Right lobe of liver (tissue), 6 donors: ENCODE data around the gene LGALS3BP. TPM values are rescaled to one million over a fixed set of nuclear protein-coding genes. Genes with fewer than 3 reads are reported as not detected.

Source experiments
- ATAC-seq, 4 donors: fragments of 200-7000 bp; cut with Tn5 transposase; one replicate each; pipeline ENCODE4 v1.9.1; 2020; ENCODE audit warnings: mild to moderate bottlenecking in 4 of 4, moderate library complexity in 4 of 4
- DNase-seq, 3 donors: peaks; one replicate each; pipeline ENCODE4 v3.0.0-alpha.2; 2020
- H3K27ac ChIP-seq, 3 donors: fragments of 200-600 bp; one replicate each; pipeline ENCODE4 v1.8.0; 2022
- H3K27me3 ChIP-seq, 2 donors: fragments of 200-600 bp; one replicate each; pipeline ENCODE4 v1.8.0; 2022
- H3K36me3 ChIP-seq, 4 donors: fragments of 200-600 bp; sonication (generic) in 1 of 4; one replicate each; pipeline versions ENCODE4 v1.5.1 to v1.8.0; 2017 to 2022; ENCODE audit warnings: control low read depth in 1 of 4
- H3K4me1 ChIP-seq, 4 donors: fragments of 200-600 bp; sonication (generic) in 1 of 4; one replicate each; pipeline versions ENCODE4 v1.5.1 to v1.8.0; 2017 to 2022; ENCODE audit warnings: control low read depth in 1 of 4
- H3K4me3 ChIP-seq, 3 donors: fragments of 200-600 bp; one replicate each; pipeline ENCODE4 v1.8.0; 2022
- H3K9me3 ChIP-seq, 4 donors: fragments of 200-600 bp; sonication (generic) in 1 of 4; one replicate each; pipeline versions ENCODE4 v1.5.1 to v1.8.0; 2017 to 2022; ENCODE audit warnings: control low read depth in 1 of 4
- CTCF ChIP-seq, 4 donors: fragments of 200-600 bp in 3 of 4; fragments of 450-650 bp in 1 of 4; IDR thresholded peaks; one replicate each; pipeline versions ENCODE4 v1.5.1 to v1.8.0; 2016 to 2022; ENCODE audit warnings: antibody characterized with exemption in 4 of 4, mild to moderate bottlenecking in 2 of 4
- POLR2A ChIP-seq: fragments of 450-650 bp; IDR thresholded peaks from one replicate; pipeline ENCODE4 v1.6.1; 2017; ENCODE audit warnings: antibody characterized with exemption, mild to moderate bottlenecking
- whole genome bisulfite sequencing: methylation state at CpG from one replicate; pipeline ENCODE4 v1.1.6; 2018; ENCODE audit warnings: low coverage, low lambda C conversion rate; ENCODE audit not compliant: insufficient coverage; ENCODE audit errors: missing lambda C conversion rate; 5-methylcytosine and 5-hydroxymethylcytosine counted together
- intact Hi-C, 2 donors: fragments of 100-400 bp; cut with DNase I; formaldehyde crosslinking; loops; one replicate each; pipeline versions ENCODE4 v1.11.2 to v1.14.1; 2022
- long read RNA-seq: library from polyadenylated mRNA; unstranded; transcript quantifications from one replicate; pipeline ENCODE4 v2.0.0, GENCODE V29; 2019
- total RNA-seq, 6 experiments: library from RNA; depleted of rRNA in 2 of 6; stranded (reverse); fragments of >200 nt in 2 of 6; fragmentation: NEBNext Ultra II Directional in 3 of 6; extraction: Animal tissue kit (Norgen Biotek cat#: 25700) in 3 of 6; gene quantifications; one replicate each; pipeline versions ENCODE4 v1.1.0 to v1.2.4, GENCODE V29; 2016 to 2023
- donor health status: DM: no; HTN: yes; CAD: no.
- donor health status: DM: no; HTN: no; CAD: no.
- donor health status: DM: no; HTN: no; CAD: no.
- donor health status: DM: no; HTN: yes; CAD: no.
- donor health status: DM: no; HTN: yes; CAD: no.

The LGALS3BP gene
- 100 to 1,000 TPM in 4 of 6 experiments, 10 to 100 TPM in 2; 82.8 to 257 (median 121) TPM for total RNA-seq
- long read RNA-seq, transcript LGALS3BP-201 (6 exons, 2,405 nt), result major isoform, 17 of 21 reads
- long read RNA-seq, partial matches to known transcripts, result 0 of 21 reads
- long read RNA-seq, other reads (novel, unspliced or antisense), result 4 of 21 reads

- Histone ChIP-seq H3K4me1 (peaks cover 0 to 18% (median 5%) of the 10 kb centered on the region in 4 donors), H3K27ac (no peak within 1 kb of the TSS), H3K27me3 (no peaks in the 10 kb centered on the region), H3K36me3 (no peaks in the 10 kb centered on the region), H3K4me3 (peak within 1 kb of the TSS; percentile 26 to 53 (median 46)), H3K9me3 (no peaks in the 10 kb centered on the region)
- 26% methylated on average over 4 of the region's 16 CpGs for WGBS
- DNase-seq (peak in 1 of 3 donors; percentile 65), ATAC-seq (peak; percentile 62 to 82 (median 67))
- peak; percentile 40 for TF ChIP-seq POLR2A
- TF ChIP-seq CTCF (IDR thresholded peaks at IDR 0.05), result no peak
- intact Hi-C loops, result no loop called here
Measured at GRCh38 chr17:78979780-78980623, at the start of gene LGALS3BP. Gene LGALS3BP (minus strand): TSS chr17:78979923. CDS start chr17:78977191, 2,732 bp downstream.

- 58% methylated on average over 6 of the region's 17 CpGs for WGBS
- Histone ChIP-seq H3K27ac (peak overlapping the region in 1 of 3 donors; percentile 10), H3K27me3 (no peaks in the 10 kb centered on the region), H3K9me3 (no peaks in the 10 kb centered on the region), H3K4me3 (no peak overlapping the region), H3K4me1 (peaks cover 0 to 6% (median 1%) of the 10 kb centered on the region in 4 donors), H3K36me3 (no peaks in the 10 kb centered on the region)
- TF ChIP-seq CTCF (IDR thresholded peaks at IDR 0.05) (peak in 1 of 4 donors; percentile 11), POLR2A (no peak)
- peak in 1 of 3 donors; percentile 35 for DNase-seq
- intact Hi-C loops, result no loop called here
- no peak for ATAC-seq
Measured at GRCh38 chr17:79028496-79029326, 49.0 kb upstream of the LGALS3BP start.

- Histone ChIP-seq H3K9me3 (no peaks in the 10 kb centered on the region), H3K27me3 (no peaks in the 10 kb centered on the region), H3K4me1 (peaks cover 0 to 6% (median 1%) of the 10 kb centered on the region in 4 donors), H3K36me3 (no peaks in the 10 kb centered on the region), H3K27ac (peak overlapping the region; percentile 8 to 60 (median 49)), H3K4me3 (no peak overlapping the region)
- TF ChIP-seq CTCF (IDR thresholded peaks at IDR 0.05) (no peak), POLR2A (no peak)
- peak; percentile 4 to 37 (median 25) for ATAC-seq
- peak in 2 of 3 donors; percentile 25 to 47 for DNase-seq
- intact Hi-C loops, result no loop called here
- 18% methylated on average over 10 of the region's 16 CpGs for WGBS
Measured at GRCh38 chr17:79027925-79028491, 48.3 kb upstream of the LGALS3BP start.

- Histone ChIP-seq H3K9me3 (no peaks in the 10 kb centered on the region), H3K27me3 (no peaks in the 10 kb centered on the region), H3K4me3 (no peak overlapping the region), H3K4me1 (peaks cover 0 to 6% (median 1%) of the 10 kb centered on the region in 4 donors), H3K27ac (peak overlapping the region; percentile 8 to 60 (median 49)), H3K36me3 (no peaks in the 10 kb centered on the region)
- DNase-seq (peak in 2 of 3 donors; percentile 30 to 45), ATAC-seq (peak; percentile 3 to 23 (median 4))
- intact Hi-C loops, result no loop called here
- no peak for TF ChIP-seq POLR2A
- TF ChIP-seq CTCF (IDR thresholded peaks at IDR 0.05), result no peak
- WGBS, result 55% methylated on average over 2 of the region's 10 CpGs
Measured at GRCh38 chr17:79027274-79027924, 47.7 kb upstream of the LGALS3BP start.
